GM18511 (cell line): ENCODE results near the gene SLC4A2.

Experiments used
- ATAC-seq: cut with Tn5 transposase; IDR thresholded peaks from one replicate; pipeline ENCODE4 v1.9.1; 2021; ENCODE audit warnings: mild to moderate bottlenecking, moderate library complexity; ENCODE audit not compliant: unreplicated experiment

Gene SLC4A2

DNA sequence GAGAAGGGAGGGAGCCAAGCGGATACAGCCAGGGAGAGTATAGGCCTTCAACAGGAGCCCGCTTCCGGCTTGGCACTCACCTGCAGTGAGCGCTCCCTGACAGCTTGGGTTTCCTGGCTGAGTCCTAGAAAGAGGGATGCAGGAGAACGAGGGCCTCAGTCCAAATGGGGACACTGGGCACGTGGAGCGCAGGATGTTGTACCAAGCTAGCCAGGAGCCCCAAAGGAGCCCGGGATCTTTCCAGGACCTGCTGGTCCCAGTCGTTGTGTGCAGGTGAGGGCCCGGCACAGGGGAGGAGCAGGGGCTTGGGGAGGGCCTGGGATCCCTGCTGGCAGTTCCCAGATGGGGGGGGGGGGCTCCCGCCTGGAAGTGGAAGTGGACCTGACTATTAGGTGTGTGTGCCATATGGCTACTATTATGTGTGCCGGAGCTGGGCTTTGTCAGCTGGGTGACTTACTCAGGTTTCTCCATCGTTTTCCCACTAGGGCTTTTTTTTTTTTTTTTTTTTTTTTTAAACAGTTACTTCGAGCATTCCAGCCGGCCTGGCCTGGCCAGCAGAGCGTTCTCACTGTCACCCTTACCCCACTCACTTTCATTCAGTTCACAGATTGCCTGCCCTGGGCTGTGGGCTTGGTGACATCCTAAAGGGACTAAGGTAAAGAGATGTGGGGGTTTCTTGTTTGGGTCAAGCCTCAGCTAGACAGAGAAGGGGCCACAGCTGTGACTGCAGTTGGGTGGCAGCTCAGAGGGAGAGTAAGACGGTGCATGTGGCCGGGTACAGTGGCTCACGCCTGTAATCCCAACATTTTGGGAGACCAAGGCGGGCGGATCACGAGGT is 30.7 kb downstream of the SLC4A2 start:
- ATAC-seq, result no peak

DNA sequence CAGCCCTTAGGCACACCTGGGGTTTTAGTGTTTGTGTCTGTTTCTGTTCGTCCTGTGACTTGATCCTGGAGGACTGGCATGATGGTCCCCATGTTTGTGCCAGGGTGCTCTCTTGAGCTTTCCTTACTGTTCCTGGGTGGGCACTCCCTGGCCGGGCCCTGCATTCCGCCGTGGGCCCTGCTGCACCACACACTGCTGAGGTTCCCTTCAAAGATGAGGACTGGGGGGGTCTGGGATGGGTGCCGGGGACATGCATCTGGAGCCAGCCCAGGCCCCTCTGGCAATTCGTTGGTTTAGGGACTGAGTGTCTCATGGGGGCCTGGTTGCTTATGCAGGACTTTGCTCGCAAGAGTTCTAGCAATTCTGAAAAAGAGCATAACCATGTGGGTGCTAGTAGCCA is 31.6 kb downstream of the SLC4A2 start:
- no peak for ATAC-seq

DNA sequence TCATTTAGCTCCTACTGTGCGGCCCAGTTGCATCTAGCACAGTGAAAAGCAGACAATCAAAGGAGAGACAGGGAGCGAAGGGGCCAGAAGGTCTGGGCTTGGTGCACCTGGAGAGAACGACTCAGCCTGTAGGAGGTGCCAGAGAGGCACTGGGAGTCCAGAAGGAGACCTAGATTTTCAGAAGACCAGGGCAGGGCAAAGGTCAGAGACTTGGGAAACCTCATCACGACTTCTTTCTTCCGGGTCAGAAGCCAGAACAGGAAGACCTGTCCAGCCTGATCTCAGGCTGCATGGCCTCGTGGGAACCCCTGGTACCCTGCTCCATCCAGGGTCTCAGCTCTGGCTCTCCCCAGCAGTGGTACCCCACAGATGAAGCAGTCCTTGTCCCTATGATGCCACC is 32.0 kb downstream of the SLC4A2 start:
- no peak for ATAC-seq

DNA sequence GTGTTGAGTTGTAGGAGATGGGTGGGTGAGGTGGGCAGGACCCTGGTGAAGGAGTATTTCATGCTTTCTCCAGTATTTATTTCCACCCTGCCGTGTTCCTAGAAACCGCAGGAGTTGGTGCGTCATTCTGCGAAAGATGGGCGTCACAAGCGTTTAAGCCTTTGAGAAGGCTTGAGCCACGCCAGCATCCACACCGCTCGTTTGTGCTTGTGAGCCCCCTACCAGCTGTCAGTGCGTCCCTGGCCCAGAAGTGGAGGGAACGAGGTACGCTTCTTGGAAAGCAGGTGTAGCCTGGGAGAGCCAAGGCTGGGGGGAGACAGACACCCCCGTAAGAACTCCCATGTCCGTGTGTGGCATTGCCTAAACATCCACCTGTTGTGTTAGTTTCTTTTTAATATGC is 32.6 kb downstream of the SLC4A2 start:
- no peak for ATAC-seq

DNA sequence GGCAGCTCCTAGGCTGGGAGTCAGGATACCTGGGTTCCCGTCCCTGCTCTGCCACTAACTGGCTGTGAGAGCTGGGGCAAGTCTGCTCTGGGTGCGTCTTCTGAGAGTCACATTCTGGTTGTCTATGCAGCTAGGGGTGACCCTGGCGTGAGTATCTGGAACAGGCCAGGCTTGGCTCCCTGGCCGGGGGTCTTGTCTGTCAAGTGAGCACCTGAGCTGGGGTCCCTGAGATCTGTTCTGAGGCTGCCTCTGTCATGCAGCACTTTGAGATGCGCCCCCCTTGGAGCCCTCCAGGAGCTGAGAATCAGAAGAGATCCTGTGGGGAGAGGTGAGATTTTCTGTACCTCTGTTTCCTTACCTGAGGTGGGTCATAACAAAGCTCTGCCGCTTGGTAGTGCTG is 34.4 kb downstream of the SLC4A2 start:
- ATAC-seq, result no peak

DNA sequence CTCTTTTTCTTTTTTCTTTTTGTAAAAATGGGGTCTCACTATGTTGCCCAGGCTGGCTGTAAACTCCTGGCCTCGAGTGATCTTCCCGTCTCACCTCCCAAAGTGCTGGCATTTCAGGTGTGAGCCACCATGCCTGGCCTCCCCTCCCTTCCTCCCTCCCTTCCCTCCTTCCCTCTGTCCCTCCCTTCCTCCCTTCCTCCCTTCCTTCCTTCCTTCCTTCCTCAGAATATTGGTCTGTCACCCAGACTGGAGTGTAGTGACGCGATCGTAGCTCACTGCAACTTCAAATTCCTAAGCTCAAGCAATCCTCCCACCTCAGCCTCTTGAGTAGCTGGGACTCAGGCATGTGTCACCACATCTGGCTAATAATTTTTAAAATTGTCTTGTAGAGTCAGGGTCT is 35.3 kb downstream of the SLC4A2 start:
- ATAC-seq, result no peak

DNA sequence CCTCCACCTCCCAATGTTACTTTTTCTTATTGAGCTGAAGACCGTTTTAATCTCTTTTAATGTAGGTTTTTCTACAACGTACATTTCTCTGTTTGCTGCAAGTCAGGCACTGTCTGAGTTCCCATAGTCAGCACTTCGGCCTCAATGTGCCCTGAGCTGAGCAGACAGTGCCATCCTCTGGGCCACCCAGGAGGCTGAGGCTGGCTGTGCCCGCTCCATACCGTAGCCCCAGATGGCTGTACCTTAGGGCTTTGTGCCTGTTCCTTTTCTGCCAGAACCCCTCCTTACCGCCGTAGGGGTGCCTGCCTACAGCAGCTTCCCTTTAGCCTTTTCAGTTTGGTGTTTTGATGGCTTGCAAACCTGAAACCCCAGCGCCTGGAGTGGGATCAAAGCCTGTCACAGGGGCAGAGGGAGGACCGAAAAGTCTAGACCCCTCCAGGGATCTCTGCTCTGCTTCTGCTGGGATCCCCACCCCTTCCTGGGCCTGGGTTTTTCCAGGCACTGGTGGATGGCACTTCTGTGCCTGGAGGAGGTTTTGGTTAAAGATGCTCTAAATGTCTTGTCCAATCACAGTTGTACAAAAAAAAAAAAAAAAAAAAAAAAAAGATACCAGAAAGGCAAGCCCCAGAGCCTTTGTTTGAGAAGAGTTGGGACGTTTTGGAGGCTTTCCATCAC is 35.9 kb downstream of the SLC4A2 start:
- no peak for ATAC-seq

DNA sequence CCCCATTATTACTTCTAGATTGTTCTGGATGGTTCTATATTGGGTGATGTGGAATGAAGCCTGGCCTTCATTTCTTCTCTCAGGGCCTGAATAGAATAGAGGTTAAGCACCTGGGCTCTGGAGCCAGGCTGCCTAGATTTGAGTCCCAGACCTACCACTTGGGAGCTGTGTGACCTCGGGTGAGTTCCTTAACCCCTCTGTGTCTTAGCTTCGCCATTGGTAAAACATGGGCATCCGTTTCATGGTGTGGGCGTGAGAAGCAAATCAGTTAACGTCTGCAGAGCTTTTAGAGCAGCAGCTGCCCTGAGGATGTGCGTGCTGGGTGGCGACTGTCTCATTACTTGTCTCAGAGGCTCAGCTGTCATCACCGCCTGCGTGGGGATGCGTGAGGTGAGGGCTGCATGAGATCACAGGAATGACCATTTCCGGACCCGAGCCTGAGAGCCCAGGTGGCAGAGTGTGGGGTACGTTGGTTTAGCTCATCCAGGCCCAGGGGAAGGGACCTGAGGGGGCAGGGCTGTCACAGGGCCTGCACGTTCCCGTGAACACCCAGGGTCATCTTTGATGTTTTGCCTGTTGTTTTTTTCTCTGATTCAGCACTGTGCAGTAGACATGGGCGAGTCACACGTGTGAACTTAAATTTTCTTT is 36.6 kb downstream of the SLC4A2 start:
- ATAC-seq, result no peak

DNA sequence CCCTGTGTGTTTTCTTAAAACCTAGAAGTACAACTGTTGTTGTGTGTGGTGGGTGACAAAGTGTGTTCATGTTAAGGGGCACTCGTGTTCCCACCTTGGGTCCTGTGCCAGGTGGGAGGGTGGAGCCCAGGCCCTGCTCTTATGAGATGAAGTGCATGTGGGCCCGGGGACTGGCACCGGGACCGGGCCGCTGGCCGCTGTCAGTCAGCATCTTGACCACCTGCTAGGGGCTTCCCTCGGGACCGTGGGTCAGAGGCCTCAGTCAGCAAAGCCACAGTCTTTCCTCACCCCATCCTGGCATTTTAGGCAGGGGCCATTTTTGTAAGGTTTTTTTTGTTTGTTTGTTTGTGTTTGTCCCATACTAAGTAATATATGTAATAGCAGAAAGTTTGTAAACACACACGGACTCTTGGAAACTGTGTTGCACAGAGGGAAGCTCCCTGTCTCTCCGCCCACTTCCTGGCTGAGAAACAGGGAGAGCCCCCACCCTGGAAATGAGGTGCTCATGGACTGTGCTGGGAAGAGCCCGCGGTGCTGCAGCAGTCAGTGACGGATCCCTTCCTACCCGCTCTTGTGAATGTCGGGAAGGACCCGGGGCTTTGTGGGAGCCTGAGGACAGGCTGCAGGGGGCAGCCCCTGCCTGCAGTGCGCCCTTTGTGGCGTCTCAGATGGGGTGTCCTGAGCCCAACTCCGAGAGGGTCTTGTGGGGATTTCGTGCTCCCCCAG is 40.3 kb downstream of the SLC4A2 start:
- no peak for ATAC-seq

DNA sequence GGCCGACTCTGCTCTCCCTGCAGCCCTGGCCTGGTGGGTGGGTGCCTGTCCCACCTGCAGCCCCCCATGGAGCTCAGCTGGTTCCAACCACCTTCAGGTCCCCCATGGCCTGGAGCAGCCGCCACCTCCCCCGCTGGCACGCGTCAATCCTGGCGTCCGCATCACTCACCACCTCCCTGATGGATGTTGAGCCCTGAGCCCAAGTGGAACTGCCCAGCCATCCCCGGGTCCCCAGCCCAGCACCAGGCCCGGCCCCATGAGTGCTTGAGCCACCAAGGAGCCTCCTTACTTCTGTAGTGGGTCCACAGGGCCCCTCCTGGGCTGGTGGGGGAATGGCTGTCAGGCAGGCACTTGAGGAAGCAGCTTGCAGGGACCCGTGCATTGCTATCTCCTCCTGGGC is 41.5 kb downstream of the SLC4A2 start:
- ATAC-seq, result no peak

DNA sequence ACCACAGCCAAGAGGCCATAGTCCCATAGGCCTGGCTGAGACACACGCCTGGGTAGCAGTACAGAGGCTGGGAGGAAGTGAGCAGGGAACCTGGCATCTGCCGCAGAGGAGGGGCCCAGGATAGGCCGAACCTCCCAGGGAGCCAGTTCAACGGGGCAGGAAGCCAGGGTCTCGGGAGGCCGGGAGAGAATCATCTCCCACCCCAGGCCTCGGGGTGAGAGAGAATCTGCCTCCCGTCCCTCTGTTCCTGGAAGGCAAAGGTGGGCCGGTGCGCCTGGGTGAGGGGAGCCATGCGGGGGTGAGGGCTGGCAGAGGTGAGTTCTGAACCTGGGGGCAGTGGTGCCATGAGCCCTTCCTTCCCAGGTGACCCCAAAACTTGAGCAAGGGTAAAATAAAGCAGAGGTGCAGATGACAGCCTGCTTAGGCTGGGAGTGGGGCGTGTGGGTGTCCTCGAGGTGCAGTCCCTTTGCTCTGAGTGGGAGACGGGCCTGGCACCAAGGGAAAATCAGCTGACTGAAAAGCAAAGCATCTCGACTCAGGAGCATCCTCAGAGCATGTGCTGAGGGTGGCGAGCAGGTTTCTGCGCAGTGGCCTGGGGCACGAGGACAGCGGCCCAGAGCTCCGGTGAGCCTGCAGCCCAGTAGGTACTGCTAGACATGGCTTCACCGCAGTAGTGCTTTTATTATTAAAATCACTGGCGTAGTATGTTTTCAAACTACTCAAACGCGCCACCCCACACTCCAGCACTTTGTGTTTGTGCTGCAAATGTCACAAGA is 42.4 kb downstream of the SLC4A2 start:
- ATAC-seq, result no peak

DNA sequence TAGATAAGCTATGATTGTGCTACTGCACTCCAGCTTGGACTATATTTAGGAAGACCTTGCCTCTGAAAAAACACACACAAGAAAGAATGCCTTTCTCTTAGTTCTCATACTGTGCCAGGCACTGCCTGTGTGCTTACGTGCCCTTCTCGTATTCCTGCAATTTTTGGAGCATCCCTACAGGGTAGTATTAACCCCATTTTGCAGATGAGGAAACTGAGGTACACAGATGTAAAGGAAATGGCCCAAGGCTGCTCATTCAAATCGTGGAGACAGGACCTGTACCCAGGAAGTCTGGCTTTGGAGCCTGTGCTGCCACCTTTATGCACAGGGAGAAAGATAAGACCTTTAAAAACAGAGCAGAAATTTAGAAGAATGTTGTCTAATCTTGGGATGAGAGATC is 43.6 kb downstream of the SLC4A2 start:
- no peak for ATAC-seq

DNA sequence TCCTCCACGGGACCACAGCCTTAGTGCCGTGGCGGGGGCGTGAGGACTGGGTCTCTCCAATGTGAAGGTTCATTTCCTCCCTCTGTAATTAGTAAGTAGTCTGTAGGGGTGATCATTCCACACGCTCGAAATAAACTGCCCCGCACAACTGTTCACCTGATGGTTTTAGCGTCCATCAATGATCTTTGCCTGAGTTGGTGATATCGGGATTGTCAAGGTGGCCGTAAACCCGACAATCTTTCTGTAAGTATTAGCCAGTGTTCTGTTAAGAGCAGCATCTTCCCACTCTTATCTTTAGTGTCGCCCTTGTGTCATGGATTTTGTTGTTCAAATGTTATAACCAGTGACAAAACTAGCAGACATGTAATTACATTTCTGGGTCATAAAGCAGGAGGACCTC is 44.6 kb downstream of the SLC4A2 start:
- ATAC-seq, result no peak

DNA sequence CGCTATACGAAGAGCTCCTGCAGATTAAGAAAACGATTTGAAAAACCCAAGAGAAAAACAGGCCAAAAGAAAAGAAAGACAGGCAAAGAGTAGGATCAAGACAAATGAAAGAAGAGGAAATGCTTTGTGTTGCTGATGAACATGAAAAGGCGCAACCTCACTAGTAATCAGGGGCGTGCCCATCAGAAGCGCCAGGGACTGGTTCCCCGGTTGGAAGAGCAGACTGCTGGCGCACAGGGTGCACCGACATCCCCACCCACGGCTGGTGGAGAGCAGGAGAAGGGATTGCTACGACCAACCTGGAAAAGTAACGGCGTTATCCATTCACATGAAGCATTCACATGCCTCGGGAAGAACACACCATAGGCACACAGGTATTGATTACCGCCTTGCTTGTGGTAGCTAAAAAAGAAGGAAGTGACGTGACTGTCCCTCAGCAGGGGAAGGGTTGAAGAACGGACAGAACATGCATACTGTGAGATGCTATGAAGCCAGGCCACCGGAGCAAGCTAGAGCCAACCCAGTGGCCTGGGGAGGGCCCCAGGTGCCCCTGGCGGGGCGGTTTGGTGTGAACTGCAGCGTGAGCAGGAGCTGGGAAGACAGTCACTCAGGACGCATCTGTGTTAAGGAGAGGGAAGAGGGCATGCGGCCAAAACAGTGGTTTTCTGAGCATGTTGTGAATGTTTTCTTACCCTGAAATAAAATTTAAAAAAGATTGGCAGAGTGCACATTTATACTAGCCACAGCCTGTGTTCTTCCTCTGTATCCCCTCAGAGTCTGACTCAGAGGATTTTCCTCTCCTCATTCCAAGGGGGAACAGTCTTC is 45.2 kb downstream of the SLC4A2 start:
- no peak for ATAC-seq

DNA sequence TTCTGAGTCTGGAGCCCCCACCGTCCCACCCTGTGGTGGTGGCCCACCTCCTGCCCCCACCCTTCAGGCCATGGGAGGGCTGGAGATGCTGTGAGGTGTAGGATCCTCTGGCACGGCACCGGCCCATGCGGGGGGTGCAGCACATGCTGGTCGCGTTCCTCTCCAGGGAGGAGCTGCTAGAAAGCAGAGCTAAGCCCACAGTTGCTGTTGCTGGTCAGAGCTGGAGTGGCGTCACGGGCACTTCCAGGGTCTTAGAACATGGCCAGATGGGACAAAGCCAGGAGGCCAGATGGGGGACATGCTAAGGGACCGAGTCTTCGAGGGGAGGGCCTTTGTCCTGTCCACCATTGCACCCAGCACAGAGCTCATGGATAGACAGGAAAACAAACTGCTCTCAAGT is 48.5 kb downstream of the SLC4A2 start:
- no peak for ATAC-seq

DNA sequence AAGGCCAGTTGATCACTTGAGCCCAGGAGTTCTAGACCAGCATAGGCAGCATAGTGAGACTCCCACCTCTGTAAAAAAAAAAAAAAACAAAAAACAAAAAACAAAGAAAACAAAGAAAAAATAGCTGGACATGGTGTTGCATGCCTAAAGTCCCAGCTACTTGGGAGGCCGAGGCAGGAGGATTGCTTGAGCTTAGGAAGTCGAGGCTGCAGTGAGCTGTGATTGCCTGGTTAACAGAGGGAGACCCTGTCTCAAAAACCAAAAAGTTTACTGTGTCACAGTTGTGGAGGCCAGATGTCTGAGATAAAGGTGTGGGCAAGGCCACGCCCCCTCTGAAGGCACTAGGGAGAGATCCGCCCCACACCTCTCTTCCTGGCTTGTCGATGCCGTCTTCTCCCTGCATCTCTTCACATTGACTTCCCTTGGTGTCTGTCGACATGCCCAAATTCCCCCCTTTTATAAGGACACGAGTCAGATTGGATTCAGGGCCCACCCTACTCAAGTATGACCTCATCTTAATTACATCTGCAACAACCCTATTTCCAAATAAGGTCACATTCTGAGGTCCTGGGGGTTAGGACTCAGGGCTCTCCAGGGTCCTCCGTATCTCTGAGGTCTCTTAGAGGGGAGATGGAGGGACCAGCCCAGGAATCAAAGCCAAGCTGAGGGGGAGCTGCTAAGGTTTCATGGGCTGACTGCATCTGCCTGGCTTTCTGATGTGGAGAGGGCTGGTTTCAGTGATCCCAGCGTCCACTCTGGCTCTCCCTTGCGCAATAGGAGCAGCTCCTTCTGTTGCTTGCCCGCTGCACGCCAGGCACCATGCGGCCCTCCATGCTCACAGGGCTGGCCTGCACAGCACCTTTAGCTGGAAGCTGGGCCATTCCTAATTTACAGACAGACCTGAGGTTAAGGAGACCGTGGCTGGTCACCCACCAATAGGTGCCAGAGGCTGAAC is 50.0 kb downstream of the SLC4A2 start:
- no peak for ATAC-seq

DNA sequence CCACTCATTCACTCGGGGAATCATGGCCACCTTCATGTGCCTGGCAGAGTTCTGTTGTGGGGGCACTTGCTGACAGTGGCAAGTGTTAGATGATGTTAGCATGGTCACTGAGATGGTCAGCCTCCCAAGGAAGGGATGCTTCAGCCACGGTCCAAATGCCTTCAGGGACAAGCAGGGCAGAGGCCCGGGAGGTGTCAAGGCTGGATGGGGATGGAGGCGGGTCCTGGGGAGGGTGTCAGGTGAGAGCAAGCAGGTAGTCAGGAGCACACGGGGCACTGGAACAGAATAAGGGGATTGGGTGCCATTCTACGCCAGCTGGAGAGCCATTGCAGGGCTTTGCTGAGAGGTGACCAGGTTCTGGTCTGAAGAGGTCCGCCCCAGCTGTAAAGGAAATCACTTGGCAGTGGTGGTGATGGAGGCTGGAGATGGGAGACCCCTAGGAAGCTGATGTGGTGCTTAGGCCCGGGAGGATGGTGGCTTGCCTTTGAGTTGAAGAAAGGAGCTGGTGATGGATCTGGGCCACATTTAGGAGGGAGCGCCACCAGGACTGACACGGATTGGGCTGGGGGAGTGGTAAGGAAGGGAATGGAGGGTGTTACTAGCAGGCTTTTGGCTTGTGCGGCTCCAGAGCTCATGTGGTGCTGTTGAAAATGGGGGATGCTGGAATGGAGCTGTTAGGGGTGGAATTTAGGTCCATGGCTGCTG is 51.0 kb downstream of the SLC4A2 start:
- ATAC-seq, result no peak
